Activated CD4-positive, alpha-beta T cell treated with anti-CD3 and anti-CD28 coated beads, Interleukin-2, amount 50 U/mL, for 4 hours (primary cell): Measurements from ENCODE around the gene ARHGAP6.
"Not testable (repeated sequence)": the region's sequence is repeated elsewhere in the genome, so short reads cannot be mapped to it uniquely, and the experiment has no call there.

Source experiments
- DNase-seq, 2 experiments: peaks; one replicate each; pipeline ENCODE4 v3.0.0-alpha.2; 2020

Gene ARHGAP6

DNA sequence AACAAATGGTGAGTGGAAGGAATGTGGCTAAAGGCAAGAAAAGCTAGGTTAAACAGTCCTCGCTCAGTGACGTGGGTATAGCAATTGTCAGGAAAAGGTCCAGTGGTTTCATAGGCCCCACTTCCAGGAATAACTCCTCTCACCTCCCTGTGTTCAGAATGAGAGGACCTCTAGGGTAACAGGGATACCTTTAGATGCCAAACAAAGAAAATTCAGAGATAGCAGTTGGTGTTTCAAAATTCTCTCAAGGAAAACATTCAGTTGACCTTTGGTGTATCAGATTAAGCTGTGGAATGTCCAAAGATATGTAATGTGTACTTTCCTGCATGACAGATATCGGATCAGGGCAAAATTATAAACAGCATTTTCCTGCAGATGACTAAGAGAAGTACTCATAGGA, 155.9 kb downstream of the ARHGAP6 start:
- no peak for DNase-seq

GRCh38 chrX:11504234-11504633, 161.5 kb downstream of the ARHGAP6 start:
- no peak for DNase-seq

DNA sequence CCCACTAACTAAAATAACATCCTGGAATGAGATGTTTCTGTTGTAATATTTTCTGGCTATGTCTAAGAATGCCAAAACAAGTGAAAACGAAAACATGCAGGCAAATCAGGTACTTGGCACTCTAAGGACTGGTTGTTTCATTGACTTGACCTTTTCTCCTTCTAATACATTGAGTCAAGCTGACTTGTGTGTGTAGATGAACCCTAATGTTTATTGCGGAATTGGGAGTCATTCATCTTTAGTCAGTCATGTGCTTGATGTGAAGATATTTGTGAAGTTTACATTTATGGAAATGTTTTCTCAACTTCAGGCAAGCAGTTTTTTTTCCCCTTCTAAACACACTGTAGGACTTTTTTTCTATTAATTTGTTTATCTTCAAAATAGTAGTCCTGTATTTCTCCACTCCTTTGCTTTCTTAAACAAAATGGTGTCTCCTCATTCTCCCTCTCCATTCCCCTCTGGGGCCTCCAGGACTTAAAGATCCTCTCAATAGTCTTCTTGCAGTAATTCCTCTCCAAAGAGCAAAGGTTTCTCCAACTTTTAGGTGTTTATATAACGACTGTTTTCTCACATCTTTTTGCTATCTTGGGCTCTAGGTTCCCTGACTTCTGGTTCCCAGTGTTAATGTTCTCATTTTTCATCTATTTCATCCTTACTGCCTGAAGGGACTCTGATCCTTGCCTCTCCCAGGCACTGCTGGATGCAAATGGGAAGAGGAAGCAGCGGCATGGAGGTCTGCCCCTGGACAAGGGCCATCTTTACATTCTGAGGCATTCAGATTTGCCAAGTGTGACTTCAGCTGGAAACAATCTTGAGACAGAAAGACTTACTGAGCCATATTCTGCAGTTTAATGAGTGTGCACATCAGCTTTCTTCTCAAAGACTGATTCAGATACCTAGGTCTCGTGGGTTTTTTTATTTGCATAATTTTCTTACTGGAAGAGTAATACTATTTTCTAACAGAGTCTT, 166.4 kb downstream of the ARHGAP6 start:
- no peak for DNase-seq

DNA sequence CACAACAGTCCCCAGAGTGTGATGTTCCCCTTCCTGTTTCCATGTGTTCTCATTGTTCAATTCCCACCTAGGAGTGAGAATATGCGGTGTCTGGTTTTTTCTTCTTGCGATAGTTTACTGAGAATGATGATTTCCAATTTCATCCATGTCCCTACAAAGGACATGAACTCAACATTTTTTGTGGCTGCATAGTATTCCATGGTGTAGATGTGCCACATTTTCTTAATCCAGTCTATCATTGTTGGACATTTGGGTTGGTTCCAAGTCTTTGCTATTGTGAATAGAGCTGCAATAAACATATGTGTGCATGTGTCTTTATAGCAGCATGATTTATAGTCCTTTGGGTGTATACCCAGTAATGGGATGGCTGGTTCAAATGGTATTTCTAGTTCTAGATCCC, 174.3 kb downstream of the ARHGAP6 start:
- DNase-seq = not testable (repeated sequence)

- no peak for DNase-seq
These were observed 181.4 kb downstream of the ARHGAP6 start for GRCh38 chrX:11484290-11484689.

DNA sequence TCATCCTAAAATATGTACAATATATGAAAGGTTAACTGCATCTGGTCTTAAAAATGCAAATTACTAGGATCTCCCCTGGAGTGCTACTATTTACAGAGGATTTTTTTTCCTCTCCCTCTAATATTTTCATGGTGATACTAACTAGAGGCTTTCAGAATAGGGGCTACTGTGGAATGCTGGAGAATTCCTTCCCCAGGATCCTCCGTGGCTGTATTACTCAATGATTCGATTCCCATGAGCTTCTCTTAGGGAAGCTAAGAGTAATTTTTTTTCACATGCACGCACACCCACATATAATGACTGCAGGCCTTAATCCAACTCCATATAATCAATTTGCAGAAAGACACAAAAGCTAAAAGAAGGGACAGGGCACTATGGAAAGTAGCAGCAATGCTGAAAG, 184.7 kb downstream of the ARHGAP6 start:
- DNase-seq = no peak

GRCh38 chrX:11480626-11481025, 185.1 kb downstream of the ARHGAP6 start:
- no peak for DNase-seq

DNA sequence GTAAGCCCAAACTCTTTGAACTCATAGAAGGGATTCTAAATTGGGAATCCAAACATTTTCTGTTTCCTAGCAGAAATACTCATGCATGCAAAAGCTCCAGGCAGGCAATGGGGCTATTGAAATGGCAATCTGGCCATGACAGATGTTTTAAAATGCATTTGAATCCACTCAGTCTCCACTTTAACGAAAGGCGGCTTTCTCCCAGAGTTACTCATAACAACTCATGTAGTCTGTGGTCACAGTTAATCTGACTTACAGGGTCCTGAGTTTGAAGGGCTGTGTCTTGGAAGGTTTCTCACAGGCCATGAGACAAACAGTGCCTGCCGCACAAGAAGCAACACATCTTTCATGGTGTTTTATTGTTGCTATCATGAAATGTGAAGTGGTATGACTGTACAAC, 186.8 kb downstream of the ARHGAP6 start:
- DNase-seq = no peak

- no peak for DNase-seq
These were observed 187.7 kb downstream of the ARHGAP6 start for GRCh38 chrX:11478026-11478425.

GRCh38 chrX:11474576-11474975, 191.1 kb downstream of the ARHGAP6 start:
- no peak for DNase-seq

DNA sequence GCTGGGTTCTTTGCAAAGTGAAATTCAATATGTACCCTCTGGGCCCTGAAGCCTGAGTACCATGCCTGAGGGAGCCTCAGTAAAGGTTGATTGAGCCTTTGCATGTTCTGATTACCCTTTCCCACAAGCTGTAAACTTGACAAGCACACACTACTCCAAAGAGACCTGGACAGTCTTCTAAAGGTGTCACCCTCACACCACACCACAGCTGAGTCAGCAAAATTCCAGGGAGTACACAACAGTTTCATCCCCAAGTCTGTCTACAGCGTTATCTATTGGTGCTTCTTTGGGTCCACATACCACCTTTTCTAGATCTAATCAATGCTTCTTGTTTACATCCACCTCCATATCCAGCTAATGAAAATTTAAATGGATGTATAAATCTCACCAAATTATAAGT, 191.7 kb downstream of the ARHGAP6 start:
- DNase-seq = no peak

DNA sequence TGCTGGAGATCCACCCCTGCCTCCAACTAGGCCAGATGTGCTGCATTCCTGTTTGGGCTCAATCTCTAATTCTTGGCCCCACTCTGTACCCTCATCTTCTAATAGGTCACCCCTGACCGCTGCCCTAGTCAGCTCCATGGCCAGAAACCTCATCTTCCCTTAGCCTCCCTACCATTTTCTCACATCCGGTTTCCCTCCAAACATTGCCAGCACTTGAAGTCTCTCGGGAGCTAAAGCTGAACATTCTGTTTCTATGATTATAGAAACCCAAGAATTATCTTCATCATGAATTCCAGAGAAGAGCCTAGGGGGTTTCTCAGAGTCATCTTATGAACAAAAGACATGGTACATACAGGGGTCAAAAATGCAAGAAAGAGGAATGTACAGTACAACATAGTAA, 192.8 kb downstream of the ARHGAP6 start:
- no peak for DNase-seq

GRCh38 chrX:11472381-11472780, 193.3 kb downstream of the ARHGAP6 start:
- no peak for DNase-seq

DNA sequence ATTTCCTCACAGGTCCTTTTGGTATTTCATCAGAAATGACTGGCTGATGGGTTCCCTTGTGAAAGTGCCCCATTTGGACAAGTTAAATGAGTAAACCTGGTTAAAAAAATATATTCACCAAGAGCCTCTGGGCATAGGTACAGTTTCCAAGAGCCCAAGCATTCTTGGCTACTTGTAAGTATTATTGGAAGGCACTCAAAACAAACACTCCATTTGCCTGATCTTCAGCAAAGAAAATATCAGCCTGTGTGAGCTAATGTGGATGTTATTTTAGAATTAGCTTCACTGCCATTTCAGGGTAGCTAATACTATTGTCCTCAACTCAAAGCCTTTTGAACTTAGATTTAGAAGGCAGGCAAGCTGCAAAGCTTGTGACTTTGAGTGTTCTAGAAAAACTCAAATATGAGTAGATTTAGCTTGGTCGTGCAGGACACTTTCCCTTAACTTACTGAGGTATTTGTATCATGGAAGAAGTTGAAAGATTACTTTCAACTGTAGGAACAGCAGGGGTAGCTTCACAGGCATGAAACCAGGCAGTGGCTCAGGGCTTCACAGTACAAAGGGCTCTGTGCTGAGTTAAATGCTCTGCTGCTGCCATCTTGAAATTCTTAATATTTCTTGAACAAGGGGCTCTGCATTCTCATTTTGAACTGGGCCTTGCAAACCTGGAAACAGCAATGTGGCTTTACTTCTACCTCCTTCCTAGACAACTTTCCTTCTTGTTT, 195.3 kb downstream of the ARHGAP6 start:
- no peak for DNase-seq

DNA sequence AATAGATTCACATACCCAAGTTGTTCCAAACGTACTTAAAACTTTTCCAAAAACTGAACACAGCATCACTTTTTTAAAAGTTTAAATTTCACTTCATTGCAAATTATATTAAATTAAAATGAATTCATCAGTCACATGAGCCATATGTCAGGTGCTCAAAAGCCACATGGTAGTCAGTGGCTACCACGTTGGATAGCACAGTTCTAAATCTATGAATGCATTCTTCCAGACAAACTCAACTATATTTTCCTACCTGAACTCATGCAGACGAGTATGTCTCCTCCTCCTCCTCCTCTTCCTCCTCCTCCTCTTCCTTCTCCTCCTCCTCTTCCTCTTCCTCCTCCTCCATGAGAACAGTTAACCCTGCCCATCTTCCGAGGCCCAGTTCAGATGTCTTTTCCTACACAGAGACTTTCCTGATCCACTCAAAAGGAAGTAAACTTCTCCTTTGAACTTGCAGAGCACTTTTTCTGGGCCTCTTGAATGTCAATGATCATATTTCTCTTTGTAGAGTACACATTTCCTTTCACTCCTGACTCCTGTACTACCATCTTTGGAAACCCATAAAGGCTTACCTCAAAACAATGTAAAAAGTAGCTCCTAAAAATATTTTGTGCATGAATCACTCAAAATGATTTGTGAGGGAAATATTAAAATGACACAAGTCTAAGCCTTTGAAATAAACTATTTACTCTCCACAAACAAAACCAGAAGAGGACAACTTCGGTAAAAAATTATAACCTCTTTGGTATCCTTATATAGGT, 199.9 kb downstream of the ARHGAP6 start:
- no peak for DNase-seq

- DNase-seq = no peak
These were observed 200.8 kb downstream of the ARHGAP6 start for GRCh38 chrX:11464836-11465463.

- DNase-seq = no peak
These were observed 201.3 kb downstream of the ARHGAP6 start for GRCh38 chrX:11464380-11464779.

GRCh38 chrX:11462648-11463047, 203.1 kb downstream of the ARHGAP6 start:
- DNase-seq = no peak

GRCh38 chrX:11462136-11462535, 203.6 kb downstream of the ARHGAP6 start:
- DNase-seq = no peak

DNA sequence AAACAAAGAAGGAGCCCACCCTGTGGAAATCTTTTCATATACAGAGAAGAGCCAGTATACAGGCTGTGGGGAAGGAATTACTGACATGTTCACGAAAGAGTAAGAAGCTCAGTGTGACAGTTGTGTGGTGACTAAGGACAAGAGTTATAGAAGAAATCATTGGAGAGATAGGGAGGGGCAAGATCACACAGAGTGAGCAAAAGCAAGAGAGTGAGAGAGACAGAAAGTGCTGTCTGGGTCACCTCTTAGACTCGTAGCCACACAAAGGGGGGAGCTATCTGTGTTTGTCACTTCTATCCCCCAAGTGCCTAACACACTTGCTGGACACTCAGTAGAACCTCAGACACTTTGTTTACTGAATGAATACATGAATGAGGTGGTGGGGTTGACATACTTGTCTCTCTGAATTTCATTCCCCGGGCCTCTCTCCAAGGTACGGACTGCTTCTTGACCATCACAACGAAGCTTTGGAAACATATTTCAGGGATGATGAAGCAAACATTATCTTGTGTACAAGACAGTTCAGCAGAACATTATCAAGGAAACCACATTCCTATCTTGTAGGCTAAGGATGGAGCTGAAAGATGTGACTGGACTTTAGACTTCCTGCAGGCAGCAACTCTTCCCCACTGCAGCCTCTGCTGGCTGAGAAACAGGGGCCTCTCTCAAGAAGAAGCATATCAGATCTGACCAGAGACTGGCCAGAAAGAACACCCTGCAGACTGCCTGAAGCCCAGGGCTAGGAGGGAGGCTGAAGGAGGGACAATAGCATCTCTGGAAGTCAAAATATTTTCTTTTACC, 204.3 kb downstream of the ARHGAP6 start:
- no peak for DNase-seq

DNA sequence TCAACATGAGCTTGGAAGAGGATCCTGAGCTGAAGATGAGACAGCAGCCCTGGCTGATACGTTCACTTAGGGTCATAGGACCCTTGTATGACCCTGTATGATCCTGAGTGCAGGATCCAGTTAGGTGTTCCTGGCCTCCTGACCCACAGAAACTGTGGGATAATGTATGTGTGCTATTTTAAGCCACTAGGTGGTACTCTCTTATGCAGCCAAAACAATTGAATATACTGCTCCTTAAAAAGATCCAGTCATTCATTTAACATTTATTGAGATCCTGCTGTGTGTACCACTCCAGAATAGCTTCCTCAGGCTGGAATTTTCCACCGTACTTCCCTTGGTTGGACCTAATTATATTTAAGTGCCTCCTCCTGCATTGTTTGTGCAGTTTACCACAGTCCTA, 205.4 kb downstream of the ARHGAP6 start:
- no peak for DNase-seq

DNA sequence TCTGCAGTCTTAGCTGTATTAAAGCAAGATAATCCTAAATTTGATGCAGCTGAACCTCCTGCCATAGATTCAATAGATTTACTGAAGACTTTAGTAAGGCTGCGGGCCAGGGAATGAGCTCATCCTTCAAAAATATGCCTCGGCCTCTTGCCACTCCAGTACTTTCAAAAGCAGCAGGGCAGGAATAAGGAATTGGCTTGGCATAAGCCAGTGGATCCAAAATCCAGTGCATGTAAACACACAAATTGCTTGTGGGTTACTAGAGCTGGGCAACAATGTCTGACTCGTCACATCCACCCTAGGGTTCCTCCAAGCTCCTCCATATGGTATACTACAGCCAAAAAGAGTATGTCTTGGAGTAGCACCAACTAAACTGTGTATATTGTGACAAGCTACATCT, 207.6 kb downstream of the ARHGAP6 start:
- no peak for DNase-seq
